Measurements from ENCODE around the gene FNDC7. TPM values are rescaled to one million over a fixed set of nuclear protein-coding genes. Genes with fewer than 3 reads are reported as not detected.

The FNDC7 gene
- total RNA-seq, 4 donors from 2014 or later = not detected

DNA sequence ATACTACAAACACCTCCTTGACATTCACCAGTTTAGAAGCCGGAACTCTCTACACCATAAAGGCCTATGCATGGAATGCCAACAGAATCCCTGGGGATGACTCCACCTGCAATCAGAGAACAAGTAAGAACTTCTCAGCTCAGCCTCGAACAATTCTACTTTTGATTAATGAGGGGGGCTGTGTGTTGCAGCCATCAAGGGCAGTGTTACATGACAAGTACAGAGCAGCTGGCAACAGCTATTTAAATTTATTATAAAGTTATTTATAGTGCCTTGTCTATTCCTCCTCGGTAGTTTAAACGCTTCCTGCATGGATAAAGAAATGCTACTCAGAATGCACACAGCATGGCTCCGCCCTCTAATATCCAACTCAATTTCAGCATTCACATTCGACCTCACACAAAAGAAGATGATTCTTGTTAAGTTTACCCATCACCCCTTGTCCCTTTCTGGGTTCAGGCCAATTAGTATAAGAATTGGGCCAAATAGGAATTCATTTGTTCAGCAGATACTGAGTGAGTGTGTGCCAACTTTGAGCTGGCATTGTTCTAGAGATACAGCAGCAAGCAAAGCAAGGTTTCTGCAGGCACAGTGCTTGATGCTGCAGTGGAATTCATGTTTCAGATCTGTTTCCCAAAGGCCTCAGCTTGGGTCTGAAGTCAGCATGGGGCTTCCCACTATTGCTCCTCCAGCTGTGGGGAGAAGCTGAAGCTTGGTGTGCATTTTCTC, 6.4 kb downstream of the FNDC7 start:
- Histone ChIP-seq H3K4me3 (no peak overlapping the region), H3K36me3 (no peaks in the 10 kb centered on the region), H3K9me3 (no peaks in the 10 kb centered on the region), H3K27ac (no peak overlapping the region), H3K27me3 (no peaks in the 10 kb centered on the region), H3K4me1 (no peaks in the 10 kb centered on the region)
- intact Hi-C loops (cut with DNase I; ENCODE audit: low total_unique reads) = no loop called here
- TF ChIP-seq, protein P1, sequence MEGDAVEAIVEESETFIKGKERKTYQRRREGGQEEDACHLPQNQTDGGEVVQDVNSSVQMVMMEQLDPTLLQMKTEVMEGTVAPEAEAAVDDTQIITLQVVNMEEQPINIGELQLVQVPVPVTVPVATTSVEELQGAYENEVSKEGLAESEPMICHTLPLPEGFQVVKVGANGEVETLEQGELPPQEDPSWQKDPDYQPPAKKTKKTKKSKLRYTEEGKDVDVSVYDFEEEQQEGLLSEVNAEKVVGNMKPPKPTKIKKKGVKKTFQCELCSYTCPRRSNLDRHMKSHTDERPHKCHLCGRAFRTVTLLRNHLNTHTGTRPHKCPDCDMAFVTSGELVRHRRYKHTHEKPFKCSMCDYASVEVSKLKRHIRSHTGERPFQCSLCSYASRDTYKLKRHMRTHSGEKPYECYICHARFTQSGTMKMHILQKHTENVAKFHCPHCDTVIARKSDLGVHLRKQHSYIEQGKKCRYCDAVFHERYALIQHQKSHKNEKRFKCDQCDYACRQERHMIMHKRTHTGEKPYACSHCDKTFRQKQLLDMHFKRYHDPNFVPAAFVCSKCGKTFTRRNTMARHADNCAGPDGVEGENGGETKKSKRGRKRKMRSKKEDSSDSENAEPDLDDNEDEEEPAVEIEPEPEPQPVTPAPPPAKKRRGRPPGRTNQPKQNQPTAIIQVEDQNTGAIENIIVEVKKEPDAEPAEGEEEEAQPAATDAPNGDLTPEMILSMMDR (IDR thresholded peaks at IDR 0.05) = no peak
- TF ChIP-seq POLR2A (IDR thresholded peaks at IDR 0.05) = no peak
- no peak for DNase-seq

DNA sequence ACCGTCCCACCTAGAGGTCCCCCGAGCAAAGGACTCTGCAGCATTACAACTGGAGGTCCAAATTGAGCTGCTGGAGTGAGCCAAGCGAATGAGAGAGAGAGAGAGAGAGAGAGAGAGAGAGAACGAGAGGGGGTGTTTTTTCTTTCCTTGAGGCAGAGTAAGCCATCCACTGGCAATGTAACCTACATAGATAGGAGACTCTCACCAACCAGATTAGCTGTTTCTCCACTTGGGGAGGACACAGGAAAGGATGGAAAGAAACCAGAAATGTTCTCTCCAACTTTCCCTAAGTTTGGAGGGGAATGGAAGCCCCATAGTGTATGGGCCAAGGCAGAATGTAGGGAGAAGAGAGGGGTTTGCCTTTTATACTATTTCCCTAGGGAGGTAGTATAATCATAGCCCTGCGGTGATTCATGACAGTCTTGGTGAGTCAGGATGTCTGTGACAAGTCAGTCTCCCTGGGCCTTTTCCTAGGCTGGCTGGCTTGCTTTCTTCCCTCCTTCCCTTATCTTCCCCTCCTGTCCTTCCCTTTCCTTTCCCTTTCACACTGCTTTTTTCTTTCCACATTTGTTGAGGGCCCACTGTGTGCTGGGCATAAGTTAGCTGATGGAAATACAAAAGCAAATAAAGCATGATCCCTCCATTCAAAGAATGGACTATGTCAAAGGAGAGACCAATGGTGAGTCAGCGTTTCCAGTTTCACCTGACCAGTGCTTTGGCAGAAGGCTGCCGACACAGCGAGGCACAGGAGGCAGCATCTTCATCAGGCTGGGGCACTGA, 7.1 kb downstream of the FNDC7 start:
- H3K9me3 ChIP-seq = no peaks in the 10 kb centered on the region
- H3K27me3 ChIP-seq = no peaks in the 10 kb centered on the region
- H3K4me1 ChIP-seq = no peaks in the 10 kb centered on the region
- H3K4me3 ChIP-seq = no peak overlapping the region
- no peak for DNase-seq
- no peaks in the 10 kb centered on the region for H3K36me3 ChIP-seq
- TF ChIP-seq, protein P1 (IDR thresholded peaks at IDR 0.05) = no peak
- TF ChIP-seq POLR2A (IDR thresholded peaks at IDR 0.05) = no peak
- intact Hi-C loops (cut with DNase I; ENCODE audit: low total_unique reads) = no loop called here
- H3K27ac ChIP-seq = no peak overlapping the region

DNA sequence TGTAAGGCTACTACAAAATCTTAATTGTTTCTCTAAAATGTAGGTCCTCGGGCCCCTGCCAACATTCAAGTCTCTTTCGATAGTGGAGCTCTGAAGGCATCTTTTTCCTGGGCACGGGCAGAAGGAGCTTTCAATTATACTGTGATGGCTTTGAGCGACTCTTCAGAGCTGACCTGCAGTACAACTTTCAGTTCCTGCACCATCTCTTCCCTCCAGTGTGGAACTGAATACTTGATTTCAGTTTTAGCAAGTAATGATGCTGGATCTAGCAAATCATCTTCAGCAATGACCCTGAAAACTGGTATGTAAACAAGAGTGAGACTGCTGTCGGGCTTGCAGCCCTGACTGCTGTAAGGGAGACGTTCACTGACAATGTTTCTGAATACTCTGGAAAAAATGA, 9.6 kb downstream of the FNDC7 start:
- H3K4me1 ChIP-seq = no peaks in the 10 kb centered on the region
- TF ChIP-seq, protein P1 (IDR thresholded peaks at IDR 0.05) = no peak
- no peaks in the 10 kb centered on the region for H3K36me3 ChIP-seq
- no peak overlapping the region for H3K27ac ChIP-seq
- intact Hi-C loops (cut with DNase I; ENCODE audit: low total_unique reads) = no loop called here
- DNase-seq = no peak
- H3K4me3 ChIP-seq = no peak overlapping the region
- H3K27me3 ChIP-seq = no peaks in the 10 kb centered on the region
- H3K9me3 ChIP-seq = no peaks in the 10 kb centered on the region

DNA sequence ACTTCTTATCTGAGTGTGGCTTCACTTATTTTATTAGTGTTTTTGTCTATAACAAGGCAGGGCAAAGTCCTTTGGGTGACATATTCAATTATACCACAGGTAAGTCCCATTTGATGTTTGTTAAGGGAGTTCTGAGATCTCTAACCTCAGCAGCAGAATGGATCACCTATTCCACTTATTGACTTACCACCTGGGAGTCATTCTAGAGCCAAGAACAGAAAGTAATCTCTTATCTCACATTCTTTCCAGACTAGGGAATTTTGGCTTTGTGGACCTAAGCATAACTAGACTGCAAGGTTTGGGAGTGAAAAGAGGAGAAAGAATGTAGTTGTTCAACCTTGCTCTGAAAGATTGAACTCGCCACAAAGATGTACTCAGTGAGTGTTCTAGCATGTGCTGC, 13.2 kb downstream of the FNDC7 start:
- no peaks in the 10 kb centered on the region for H3K27me3 ChIP-seq
- intact Hi-C loops (cut with DNase I; ENCODE audit: low total_unique reads) = no loop called here
- no peak overlapping the region for H3K4me3 ChIP-seq
- no peaks in the 10 kb centered on the region for H3K9me3 ChIP-seq
- no peaks in the 10 kb centered on the region for H3K4me1 ChIP-seq
- no peak overlapping the region for H3K27ac ChIP-seq
- DNase-seq = no peak
- no peak for TF ChIP-seq POLR2A (IDR thresholded peaks at IDR 0.05)
- TF ChIP-seq, protein P1 (IDR thresholded peaks at IDR 0.05) = no peak
- no peaks in the 10 kb centered on the region for H3K36me3 ChIP-seq

DNA sequence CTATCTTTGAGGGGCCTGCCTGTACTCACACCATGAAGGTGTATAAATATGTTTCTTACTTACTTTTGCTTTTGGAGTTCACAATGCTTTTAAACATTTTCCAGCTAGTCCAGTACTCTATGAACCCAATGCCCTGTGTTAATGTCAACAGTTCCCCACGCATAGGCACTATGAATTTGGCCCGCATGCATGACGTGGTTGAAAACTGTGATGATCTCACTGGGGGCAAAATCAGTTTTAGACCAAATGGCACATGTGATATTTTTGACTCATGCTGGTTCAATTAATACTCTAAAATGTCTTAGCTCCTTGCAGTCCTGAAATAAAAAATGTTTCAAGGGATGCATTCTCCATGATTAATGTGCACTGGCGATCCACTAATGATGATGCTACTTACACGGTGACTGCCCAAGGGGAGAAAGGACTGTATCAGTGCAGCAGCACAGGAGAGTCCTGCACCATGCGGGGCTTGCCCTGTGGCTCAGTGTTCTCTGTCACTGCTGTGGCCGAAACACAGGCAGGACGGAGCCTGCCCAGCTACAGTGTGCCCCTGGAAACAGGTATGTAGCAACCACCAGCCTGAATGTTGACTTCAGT, 15.7 kb downstream of the FNDC7 start:
- H3K4me3 ChIP-seq = no peak overlapping the region
- TF ChIP-seq, protein P1 (IDR thresholded peaks at IDR 0.05) = no peak
- TF ChIP-seq POLR2A (IDR thresholded peaks at IDR 0.05) = no peak

More for the DNA sequence above, 15.7 kb downstream of the FNDC7 start:
- no peak overlapping the region for H3K27ac ChIP-seq
- H3K36me3 ChIP-seq = no peaks in the 10 kb centered on the region
- no peaks in the 10 kb centered on the region for H3K9me3 ChIP-seq
- H3K4me1 ChIP-seq = no peaks in the 10 kb centered on the region
- intact Hi-C loops (cut with DNase I; ENCODE audit: low total_unique reads) = no loop called here
- H3K27me3 ChIP-seq = no peaks in the 10 kb centered on the region
- no peak for DNase-seq

Measured in uterus (tissue), 4 donors.